ENCODE results near the gene MSANTD7.

GRCh38 chr10:14840178-14840577 lies 2.1 kb downstream of the MSANTD7 start:
- TF ChIP-seq, protein P1, sequence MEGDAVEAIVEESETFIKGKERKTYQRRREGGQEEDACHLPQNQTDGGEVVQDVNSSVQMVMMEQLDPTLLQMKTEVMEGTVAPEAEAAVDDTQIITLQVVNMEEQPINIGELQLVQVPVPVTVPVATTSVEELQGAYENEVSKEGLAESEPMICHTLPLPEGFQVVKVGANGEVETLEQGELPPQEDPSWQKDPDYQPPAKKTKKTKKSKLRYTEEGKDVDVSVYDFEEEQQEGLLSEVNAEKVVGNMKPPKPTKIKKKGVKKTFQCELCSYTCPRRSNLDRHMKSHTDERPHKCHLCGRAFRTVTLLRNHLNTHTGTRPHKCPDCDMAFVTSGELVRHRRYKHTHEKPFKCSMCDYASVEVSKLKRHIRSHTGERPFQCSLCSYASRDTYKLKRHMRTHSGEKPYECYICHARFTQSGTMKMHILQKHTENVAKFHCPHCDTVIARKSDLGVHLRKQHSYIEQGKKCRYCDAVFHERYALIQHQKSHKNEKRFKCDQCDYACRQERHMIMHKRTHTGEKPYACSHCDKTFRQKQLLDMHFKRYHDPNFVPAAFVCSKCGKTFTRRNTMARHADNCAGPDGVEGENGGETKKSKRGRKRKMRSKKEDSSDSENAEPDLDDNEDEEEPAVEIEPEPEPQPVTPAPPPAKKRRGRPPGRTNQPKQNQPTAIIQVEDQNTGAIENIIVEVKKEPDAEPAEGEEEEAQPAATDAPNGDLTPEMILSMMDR (IDR thresholded peaks at IDR 0.05) = no peak
- TF ChIP-seq POLR2A (IDR thresholded peaks at IDR 0.05) = no peak
